AG04450 (cell line): Measurements from ENCODE around the gene TNRC18. TPM values are rescaled to one million over a fixed set of nuclear protein-coding genes. Genes with fewer than 3 reads are reported as not detected.
"Not testable (repeated sequence)": the region's sequence is repeated elsewhere in the genome, so short reads cannot be mapped to it uniquely, and the experiment has no call there.

Experiments used
- CTCF ChIA-PET: fragments of 300-600, 350-600 bp; formaldehyde crosslinking; extraction: SDS; loops from one replicate; lab custom pipeline; 2022; ENCODE audit warnings: antibody characterized with exemption, inconsistent platforms; lab: Charles Lee
- POLR2A ChIA-PET: fragments of 350-600 bp; formaldehyde crosslinking; extraction: SDS; loops from one replicate; lab custom pipeline; 2021; ENCODE audit warnings: antibody characterized with exemption, inconsistent platforms; lab: Yijun Ruan, JAX
- DNase-seq: peaks from one replicate; pipeline ENCODE4 v3.0.0-alpha.2; 2011; ENCODE audit warnings: low read depth, low spot score
- H3K27ac ChIP-seq: one replicate; pipeline ENCODE4 v1.5.1; 2012; ENCODE audit warnings: low read depth, low read length, control low read depth
- H3K27me3 ChIP-seq: one replicate; pipeline ENCODE4 v1.6.0; 2012; ENCODE audit warnings: low read length; ENCODE audit not compliant: control insufficient read depth, insufficient read depth
- H3K4me3 ChIP-seq: 2 replicates; pipeline ENCODE4 v1.5.1; 2011; ENCODE audit warnings: mild to moderate bottlenecking, low read depth, low read length, control low read depth
- H3K9me3 ChIP-seq: 2 replicates; pipeline ENCODE4 v1.5.1; 2012; ENCODE audit warnings: low read length; ENCODE audit not compliant: control insufficient read depth, insufficient read depth
- polyA plus RNA-seq: library from polyadenylated mRNA; depleted of rRNA; stranded (reverse); fragments of >200 nt; gene quantifications from 2 replicates; pipeline ENCODE4 v1.2.3, GENCODE V29; 2011
- TF ChIP-seq, protein P1 (sequence below): IDR thresholded peaks from 2 replicates; pipeline ENCODE4 v1.5.1; 2011; ENCODE audit warnings: low read depth, low read length, control low read depth, inconsistent platforms

Gene TNRC18
- polyA plus RNA-seq, 1 experiment, result 13.4 TPM

DNA sequence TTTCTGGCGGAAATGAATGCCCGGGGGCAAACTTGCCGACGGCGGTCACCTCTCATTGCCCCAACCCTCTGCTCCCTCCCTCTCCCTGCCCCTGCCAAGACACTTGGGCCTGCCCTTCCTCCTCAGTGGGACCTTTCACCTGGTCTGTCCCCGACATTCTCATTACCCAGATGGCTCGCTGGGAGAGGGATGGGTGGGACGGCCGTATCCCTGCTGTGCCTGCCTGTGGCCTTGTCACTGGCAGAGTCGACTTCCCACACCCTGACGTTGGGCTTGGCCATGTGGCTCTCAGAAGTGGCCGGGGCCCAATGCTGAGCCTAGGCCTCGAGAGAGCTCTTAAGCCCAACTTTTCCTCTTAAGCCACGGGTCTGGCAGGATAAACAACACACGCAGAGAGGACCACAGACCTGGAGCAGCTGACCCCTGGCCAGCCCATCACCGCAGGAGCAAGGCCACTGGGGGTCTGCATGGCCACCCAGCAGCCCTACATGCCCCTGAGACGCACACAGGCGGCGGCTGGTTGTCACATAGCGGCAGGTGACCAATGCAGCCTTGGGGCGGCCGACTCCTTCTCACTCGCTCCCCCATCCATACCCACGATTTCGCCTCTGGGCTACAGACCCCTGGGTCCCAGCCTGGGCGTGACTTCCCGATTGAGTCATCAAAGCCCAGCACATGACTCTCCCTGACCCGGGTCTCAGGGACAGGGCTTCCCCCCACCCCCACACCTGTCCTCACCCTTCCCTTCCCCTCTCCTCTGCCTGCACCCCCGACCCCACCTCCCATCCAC, 100.8 kb downstream of the TNRC18 start:
- no peak for DNase-seq
- Histone ChIP-seq H3K27me3 (no peaks in the 10 kb centered on the region), H3K9me3 (peaks cover 27% of the 10 kb centered on the region), H3K4me3 (no peak overlapping the region), H3K27ac (no peak overlapping the region)
- ChIA-PET CTCF (no interaction called here), POLR2A (no interaction called here)
- TF ChIP-seq, protein P1, sequence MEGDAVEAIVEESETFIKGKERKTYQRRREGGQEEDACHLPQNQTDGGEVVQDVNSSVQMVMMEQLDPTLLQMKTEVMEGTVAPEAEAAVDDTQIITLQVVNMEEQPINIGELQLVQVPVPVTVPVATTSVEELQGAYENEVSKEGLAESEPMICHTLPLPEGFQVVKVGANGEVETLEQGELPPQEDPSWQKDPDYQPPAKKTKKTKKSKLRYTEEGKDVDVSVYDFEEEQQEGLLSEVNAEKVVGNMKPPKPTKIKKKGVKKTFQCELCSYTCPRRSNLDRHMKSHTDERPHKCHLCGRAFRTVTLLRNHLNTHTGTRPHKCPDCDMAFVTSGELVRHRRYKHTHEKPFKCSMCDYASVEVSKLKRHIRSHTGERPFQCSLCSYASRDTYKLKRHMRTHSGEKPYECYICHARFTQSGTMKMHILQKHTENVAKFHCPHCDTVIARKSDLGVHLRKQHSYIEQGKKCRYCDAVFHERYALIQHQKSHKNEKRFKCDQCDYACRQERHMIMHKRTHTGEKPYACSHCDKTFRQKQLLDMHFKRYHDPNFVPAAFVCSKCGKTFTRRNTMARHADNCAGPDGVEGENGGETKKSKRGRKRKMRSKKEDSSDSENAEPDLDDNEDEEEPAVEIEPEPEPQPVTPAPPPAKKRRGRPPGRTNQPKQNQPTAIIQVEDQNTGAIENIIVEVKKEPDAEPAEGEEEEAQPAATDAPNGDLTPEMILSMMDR, result no peak

- H3K27ac ChIP-seq, result no peak overlapping the region
- TF ChIP-seq, protein P1, result no peak
- no peak overlapping the region for H3K4me3 ChIP-seq
- H3K27me3 ChIP-seq, result no peaks in the 10 kb centered on the region
- CTCF ChIA-PET, result no interaction called here
- peaks cover 27% of the 10 kb centered on the region for H3K9me3 ChIP-seq
- DNase-seq, result no peak
- POLR2A ChIA-PET, result no interaction called here
Measured at GRCh38 chr7:5320802-5321396, 102.7 kb downstream of the TNRC18 start.

DNA sequence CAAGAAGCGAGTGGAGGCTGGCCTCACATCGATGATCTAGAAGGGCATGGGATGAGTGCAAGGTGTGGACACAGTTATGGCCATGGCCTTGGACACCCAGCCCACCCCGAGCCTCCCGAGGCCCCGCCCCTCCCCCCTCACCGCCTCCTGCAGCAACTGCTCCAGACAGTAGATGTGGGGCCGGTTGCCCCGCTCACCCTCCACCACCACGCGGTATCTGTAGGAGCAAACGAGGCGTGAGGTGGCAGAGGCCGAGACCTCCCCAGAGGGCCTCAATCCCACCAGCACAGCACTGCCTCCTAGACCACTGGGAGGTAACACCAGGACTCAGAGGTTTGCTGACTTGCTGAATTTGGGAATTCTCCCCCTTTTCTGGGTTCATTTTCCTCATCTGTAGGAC, 103.2 kb downstream of the TNRC18 start:
- TF ChIP-seq, protein P1, result no peak
- Histone ChIP-seq H3K27me3 (no peaks in the 10 kb centered on the region), H3K4me3 (no peak overlapping the region), H3K27ac (no peak overlapping the region), H3K9me3 (peaks cover 27% of the 10 kb centered on the region)
- POLR2A ChIA-PET, result no interaction called here
- DNase-seq, result no peak
- CTCF ChIA-PET, result no interaction called here

- H3K27ac ChIP-seq, H3K27me3 ChIP-seq, CTCF ChIA-PET, H3K4me3 ChIP-seq, DNase-seq, POLR2A ChIA-PET: not testable (repeated sequence)
- peaks cover 27% of the 10 kb centered on the region for H3K9me3 ChIP-seq
Measured at GRCh38 chr7:5318613-5319012, 105.0 kb downstream of the TNRC18 start.

GRCh38 chr7:5315761-5316160, 107.9 kb downstream of the TNRC18 start:
- TF ChIP-seq, protein P1, result no peak
- ChIA-PET CTCF (no interaction called here), POLR2A (no interaction called here)
- DNase-seq, result no peak
- H3K9me3 ChIP-seq, result peaks cover 20% of the 10 kb centered on the region
- H3K27me3 ChIP-seq, result no peaks in the 10 kb centered on the region
- H3K4me3 ChIP-seq, result no peak overlapping the region
- no peak overlapping the region for H3K27ac ChIP-seq
